ENCODE measurements around the gene AK8.

Gene AK8

GRCh38 chr9:132888151-132888550 is 10.1 kb upstream of the AK8 start:
- DNase-seq (ENCODE audit: low read depth in 1 of 2, low spot score in 1 of 2): no peak

GRCh38 chr9:132887181-132888120 is 9.4 kb upstream of the AK8 start:
- DNase-seq (ENCODE audit: low read depth in 1 of 2, low spot score in 1 of 2): no peak

GRCh38 chr9:132886334-132886725 is 8.2 kb upstream of the AK8 start:
- no peak for DNase-seq (ENCODE audit: low read depth in 1 of 2, low spot score in 1 of 2)

- DNase-seq (ENCODE audit: low read depth in 1 of 2, low spot score in 1 of 2): no peak
Observed at GRCh38 chr9:132885720-132886333, 7.7 kb upstream of the AK8 start.

- no peak for DNase-seq (ENCODE audit: low read depth in 1 of 2, low spot score in 1 of 2)
Observed at GRCh38 chr9:132883349-132884294, 5.5 kb upstream of the AK8 start.

- DNase-seq (ENCODE audit: low read depth in 1 of 2, low spot score in 1 of 2): no peak
Observed at GRCh38 chr9:132882616-132883015, 4.5 kb upstream of the AK8 start.

- no peak for DNase-seq (ENCODE audit: low read depth in 1 of 2, low spot score in 1 of 2)
Observed at GRCh38 chr9:132881826-132882225, 3.7 kb upstream of the AK8 start.

GRCh38 chr9:132880324-132880661 is 2.2 kb upstream of the AK8 start:
- DNase-seq (ENCODE audit: low read depth in 1 of 2, low spot score in 1 of 2): no peak

GRCh38 chr9:132879457-132880323 is 1.6 kb upstream of the AK8 start:
- no peak for DNase-seq (ENCODE audit: low read depth in 1 of 2, low spot score in 1 of 2)

- DNase-seq (ENCODE audit: low read depth in 1 of 2, low spot score in 1 of 2): peak in 1 of 2 donors; percentile 5
Observed at GRCh38 chr9:132878695-132879456, 792 bp upstream of the AK8 start, which contains the start of gene SPACA9. TSS of gene SPACA9 (plus strand) at chr9:132878898. CDS start at chr9:132883948, 5,050 bp downstream.

- no peak for DNase-seq (ENCODE audit: low read depth in 1 of 2, low spot score in 1 of 2)
Observed at GRCh38 chr9:132877458-132877823, 643 bp downstream of the AK8 start.

- DNase-seq (ENCODE audit: low read depth in 1 of 2, low spot score in 1 of 2): no peak
Observed at GRCh38 chr9:132876849-132877248, 1.2 kb downstream of the AK8 start.

GRCh38 chr9:132875159-132875558 is 2.9 kb downstream of the AK8 start:
- no peak for DNase-seq (ENCODE audit: low read depth in 1 of 2, low spot score in 1 of 2)

GRCh38 chr9:132873403-132873802 is 4.7 kb downstream of the AK8 start:
- DNase-seq (ENCODE audit: low read depth in 1 of 2, low spot score in 1 of 2): no peak

GRCh38 chr9:132869266-132869665 is 8.8 kb downstream of the AK8 start:
- no peak for DNase-seq (ENCODE audit: low read depth in 1 of 2, low spot score in 1 of 2)

GRCh38 chr9:132866898-132867297 is 11.2 kb downstream of the AK8 start:
- DNase-seq (ENCODE audit: low read depth in 1 of 2, low spot score in 1 of 2): no peak

GRCh38 chr9:132864691-132865090 is 13.4 kb downstream of the AK8 start:
- no peak for DNase-seq (ENCODE audit: low read depth in 1 of 2, low spot score in 1 of 2)

GRCh38 chr9:132864277-132864676 is 13.8 kb downstream of the AK8 start:
- no peak for DNase-seq (ENCODE audit: low read depth in 1 of 2, low spot score in 1 of 2)

- no peak for DNase-seq (ENCODE audit: low read depth in 1 of 2, low spot score in 1 of 2)
Observed at GRCh38 chr9:132863096-132863495, 15.0 kb downstream of the AK8 start.

GRCh38 chr9:132862533-132862932 is 15.6 kb downstream of the AK8 start:
- no peak for DNase-seq (ENCODE audit: low read depth in 1 of 2, low spot score in 1 of 2)
